HG03108 (cell line): ENCODE results near the gene CORIN.
"Not testable (repeated sequence)": the region's sequence is repeated elsewhere in the genome, so short reads cannot be mapped to it uniquely, and the experiment has no call there.

Experiments
- ATAC-seq: cut with Tn5 transposase; IDR thresholded peaks from one replicate; pipeline ENCODE4 v1.9.1; 2021; ENCODE audit warnings: moderate library complexity; ENCODE audit not compliant: unreplicated experiment

Gene CORIN

GRCh38 chr4:47731182-47731581 lies 106.7 kb downstream of the CORIN start:
- ATAC-seq = no peak

DNA sequence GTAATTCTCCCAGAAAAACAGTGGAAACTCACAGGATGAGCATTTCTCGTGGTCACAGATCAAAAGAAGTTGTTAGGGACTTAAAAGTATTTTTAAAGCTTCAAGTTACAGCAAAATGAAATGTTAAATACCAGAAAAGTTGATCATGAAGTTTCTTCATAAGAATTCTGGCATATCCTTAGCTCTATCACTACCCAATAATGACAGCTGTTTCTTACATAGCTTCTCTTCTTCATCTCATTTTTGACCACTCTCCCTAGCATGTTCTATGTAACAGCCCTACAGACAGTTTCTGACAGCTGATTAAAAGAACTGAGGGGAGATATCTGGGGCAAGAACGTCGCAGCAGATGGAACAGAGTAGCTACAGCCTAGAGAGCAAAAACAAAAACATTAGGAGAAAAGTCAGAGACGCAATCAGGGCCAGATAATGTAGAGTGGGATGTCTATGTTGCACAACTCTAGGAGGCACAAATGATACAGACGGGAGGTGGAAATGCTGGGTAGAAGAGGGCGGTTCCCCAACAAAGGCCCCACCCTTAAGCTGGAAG lies 108.7 kb downstream of the CORIN start:
- ATAC-seq = no peak

GRCh38 chr4:47721892-47722575 lies 115.8 kb downstream of the CORIN start:
- ATAC-seq = no peak

DNA sequence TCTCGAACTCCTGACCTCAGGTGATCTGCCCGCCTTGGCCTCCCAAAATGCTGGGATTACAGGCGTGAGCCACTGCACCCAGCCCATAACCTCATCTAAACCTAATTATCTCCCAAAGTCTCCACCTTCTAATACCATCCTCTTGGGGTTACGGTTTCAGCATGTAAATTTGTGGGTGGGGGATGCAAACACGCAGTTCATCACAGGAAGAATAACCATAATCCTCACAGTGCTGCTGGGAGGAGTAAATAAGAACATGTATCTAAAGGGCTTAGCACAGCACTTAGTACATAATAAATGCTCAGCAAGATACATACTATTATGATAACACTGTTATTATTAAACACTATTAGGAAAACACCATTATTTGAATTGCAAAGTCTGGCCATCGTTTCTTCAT lies 116.4 kb downstream of the CORIN start:
- ATAC-seq = no peak

DNA sequence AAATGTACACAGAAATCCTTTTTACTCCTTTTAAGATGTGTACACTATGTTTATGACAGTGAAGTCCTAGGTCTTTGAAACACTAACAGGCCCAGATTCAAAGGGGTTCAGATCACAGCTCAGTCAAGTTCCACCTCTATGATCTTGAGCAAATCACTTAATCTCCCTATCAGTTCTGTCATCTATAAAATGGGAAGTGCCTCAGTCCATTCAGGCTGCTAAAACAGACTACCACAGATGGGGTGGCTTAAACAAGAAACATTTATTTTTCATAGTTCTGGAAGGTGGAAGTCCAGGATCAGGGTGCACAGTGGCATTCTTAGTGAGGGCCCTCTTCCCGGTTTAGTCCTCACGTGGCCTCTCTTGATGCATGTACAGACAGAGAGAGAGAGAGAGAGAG lies 117.1 kb downstream of the CORIN start:
- ATAC-seq = no peak

GRCh38 chr4:47719576-47719975 lies 118.3 kb downstream of the CORIN start:
- ATAC-seq = no peak

GRCh38 chr4:47718696-47719095 lies 119.2 kb downstream of the CORIN start:
- no peak for ATAC-seq

DNA sequence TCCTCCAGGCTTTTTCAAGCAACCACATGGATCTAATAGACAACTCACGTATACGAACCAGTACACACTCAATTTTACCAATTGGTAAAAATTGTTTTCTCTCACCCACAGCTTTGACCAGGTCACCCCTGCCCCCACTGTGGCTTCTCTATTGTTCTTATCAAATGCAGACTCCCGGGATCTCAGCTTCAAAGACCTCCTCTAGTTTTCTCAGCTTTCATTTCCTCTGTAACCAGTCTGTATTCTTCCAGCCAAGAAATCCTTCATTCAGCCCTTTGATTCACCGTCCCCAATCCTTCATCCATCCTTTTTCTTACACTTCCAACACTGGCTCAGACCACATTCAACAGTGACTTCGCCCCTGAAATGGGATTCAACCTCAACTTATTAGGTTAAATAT lies 120.7 kb downstream of the CORIN start:
- no peak for ATAC-seq

DNA sequence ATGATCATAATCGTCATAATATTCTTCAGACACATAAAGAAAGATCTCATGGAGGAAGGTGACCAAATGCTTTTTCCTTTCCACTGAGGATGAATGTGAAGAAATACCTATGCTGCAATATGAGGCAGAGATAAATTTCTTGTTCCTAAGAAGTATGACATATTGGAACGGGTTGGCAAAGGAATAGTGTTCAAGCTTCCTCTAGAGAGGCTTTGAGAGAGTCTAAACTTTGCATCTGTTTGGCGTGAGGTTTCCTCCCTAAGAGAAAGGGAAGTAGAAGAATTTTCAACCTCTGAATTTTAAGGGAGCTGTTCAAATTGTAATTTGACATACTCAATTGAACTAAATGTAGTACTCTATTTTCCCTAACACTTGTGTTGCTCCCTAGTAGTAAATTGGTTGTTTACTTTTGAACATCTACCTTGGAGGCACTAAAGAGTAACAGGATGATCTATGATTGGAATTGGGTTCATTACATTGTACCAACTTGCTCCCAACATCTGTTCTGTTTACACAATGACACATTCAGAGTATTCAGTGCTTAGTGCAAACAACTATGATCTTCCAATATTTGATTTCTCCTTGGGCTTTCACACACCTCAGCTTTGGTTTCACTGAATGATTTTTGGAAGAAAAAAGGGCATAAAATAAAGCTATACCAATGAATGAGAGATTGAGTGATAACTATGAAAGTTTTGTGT lies 122.0 kb downstream of the CORIN start:
- no peak for ATAC-seq

DNA sequence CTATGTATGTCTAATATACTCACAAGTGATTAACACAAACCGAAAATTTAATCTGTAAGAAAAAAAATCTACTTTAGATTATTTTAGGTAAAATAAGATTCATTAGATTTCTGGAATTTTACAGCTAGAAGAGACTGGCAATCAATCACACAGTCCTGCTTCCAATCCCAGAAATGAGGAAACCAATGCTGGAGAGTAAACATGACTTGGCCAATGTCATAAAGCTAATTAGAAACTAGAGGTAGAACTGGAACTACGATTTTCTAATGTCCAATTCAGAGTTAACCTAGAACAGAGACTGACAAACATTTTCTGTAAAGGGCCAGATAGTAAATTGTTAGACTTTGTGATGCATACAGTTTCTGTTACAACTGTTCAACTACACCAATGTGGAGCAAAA lies 123.6 kb downstream of the CORIN start:
- no peak for ATAC-seq

DNA sequence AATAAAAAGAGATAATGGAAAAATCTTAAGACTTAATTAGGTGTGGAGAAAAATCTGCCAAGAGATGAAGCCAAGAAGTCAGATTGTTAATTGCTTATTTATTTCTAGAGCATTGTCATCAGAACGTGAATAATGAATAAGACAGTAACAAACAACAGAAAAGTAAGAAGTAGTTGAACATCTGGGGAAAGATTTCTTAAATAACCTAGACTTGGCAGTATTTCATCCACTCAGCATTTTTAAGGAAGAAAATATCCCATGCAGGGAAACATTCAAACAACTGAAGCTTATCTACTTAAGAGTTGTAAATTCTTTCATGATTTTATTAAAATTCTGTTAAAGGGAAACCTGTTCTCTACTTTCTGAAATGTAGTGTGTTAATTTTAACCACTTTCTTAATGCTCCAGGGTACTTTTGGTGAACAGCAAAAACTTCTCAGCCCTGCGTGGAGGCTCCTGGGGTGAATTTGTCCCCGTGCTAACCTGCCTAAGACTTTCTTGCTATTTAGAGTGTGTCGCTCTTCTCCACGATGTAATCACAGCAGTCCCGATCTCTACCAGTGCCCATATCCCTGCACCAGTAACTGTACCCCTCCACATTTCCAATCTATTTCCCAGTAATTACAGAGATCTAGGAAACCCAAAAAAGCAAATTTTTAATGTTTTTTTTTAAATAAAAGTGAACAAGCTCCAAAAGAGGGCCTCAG lies 124.6 kb downstream of the CORIN start:
- no peak for ATAC-seq

GRCh38 chr4:47711646-47712045 lies 126.2 kb downstream of the CORIN start:
- ATAC-seq = no peak

GRCh38 chr4:47711183-47711582 lies 126.7 kb downstream of the CORIN start:
- no peak for ATAC-seq

GRCh38 chr4:47706352-47706751 lies 131.5 kb downstream of the CORIN start:
- ATAC-seq = not testable (repeated sequence)

GRCh38 chr4:47705326-47705981 lies 132.4 kb downstream of the CORIN start:
- no peak for ATAC-seq

- no peak for ATAC-seq
These were observed 133.1 kb downstream of the CORIN start for GRCh38 chr4:47704693-47705325.

DNA sequence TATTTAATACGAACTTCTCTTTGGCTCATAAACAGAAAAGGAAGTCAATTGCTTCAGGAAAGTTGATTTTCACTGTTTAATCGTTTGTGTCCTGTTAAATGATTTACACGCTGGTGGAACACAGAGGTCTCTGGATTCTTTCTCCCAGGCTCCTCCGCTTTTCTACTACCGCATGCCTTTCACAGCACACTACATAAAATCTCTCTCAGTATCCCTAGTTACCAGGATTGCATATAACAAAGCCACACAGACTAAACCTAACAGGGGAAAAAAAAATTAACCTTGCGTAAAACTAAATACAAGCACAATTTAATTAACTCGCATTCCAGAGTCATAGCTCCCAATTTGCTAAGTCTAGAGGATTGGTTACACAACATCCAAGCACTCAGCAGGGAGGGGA lies 133.9 kb downstream of the CORIN start:
- no peak for ATAC-seq

DNA sequence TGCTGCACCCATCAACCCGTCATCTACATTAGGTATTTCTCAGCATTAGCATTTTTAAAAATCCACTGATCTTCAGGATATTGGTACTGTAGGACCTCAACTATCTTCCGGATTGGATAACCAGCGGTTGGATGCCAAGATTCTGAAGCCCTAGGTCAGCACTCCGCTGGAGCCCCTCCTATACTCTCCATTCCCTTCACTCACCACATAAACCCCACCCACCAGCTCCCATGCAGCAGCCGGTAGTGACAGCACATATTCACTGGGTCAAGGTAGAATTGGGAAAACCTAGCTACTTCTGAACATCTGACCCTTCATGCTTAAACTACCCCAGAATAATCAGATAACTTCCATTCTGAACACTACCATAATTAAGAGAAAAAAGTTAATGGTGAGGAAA lies 134.9 kb downstream of the CORIN start:
- ATAC-seq = no peak

GRCh38 chr4:47701286-47701685 lies 136.6 kb downstream of the CORIN start:
- ATAC-seq = no peak

DNA sequence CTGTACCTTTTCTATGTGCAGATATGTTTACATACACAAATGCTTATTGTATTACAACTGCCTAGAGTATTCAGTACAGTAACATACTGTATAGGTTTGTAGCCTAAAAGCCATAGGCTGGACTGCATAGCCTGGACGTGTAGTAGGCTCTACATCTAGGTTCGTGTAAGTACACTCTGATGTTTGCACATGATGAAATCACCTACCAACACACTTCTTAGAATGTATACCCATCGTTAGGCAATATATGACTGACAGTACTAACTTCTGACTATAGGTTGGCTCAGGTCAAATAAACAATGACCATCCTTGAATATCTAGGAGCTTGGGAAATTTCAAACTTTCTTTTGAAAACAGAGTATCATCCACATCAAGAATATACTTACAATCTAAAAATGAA lies 139.0 kb downstream of the CORIN start:
- ATAC-seq = no peak

DNA sequence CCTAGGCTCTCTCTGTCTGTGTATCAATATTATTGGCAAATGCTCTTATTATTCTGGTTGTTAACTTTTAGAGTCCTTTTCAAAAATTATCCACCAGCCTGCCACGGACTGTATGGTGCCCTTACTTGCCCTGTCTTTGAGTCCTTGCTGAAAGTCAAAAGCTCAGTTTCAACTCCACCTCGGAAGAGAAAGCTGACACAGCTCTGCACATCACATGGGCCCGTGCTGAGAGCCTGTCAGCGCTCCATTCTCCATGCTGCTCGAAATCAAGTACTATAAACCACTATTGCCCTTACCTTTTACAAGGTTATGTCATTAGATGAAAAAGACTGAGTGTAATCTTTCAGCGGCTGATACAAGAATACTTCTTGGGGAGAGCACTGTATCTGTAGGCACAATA lies 141.0 kb downstream of the CORIN start:
- no peak for ATAC-seq
